DMS153 (cell line): Measurements from ENCODE around the gene KATNBL1.
A peak's percentile ranks its signal among the peaks of the same experiment; 100 is the strongest.

Source experiments
- DNase-seq: peaks from one replicate; lab custom pipeline; 2025; lab: John Stamatoyannopoulos, UW

Gene KATNBL1, protein sequence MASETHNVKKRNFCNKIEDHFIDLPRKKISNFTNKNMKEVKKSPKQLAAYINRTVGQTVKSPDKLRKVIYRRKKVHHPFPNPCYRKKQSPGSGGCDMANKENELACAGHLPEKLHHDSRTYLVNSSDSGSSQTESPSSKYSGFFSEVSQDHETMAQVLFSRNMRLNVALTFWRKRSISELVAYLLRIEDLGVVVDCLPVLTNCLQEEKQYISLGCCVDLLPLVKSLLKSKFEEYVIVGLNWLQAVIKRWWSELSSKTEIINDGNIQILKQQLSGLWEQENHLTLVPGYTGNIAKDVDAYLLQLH

DNA sequence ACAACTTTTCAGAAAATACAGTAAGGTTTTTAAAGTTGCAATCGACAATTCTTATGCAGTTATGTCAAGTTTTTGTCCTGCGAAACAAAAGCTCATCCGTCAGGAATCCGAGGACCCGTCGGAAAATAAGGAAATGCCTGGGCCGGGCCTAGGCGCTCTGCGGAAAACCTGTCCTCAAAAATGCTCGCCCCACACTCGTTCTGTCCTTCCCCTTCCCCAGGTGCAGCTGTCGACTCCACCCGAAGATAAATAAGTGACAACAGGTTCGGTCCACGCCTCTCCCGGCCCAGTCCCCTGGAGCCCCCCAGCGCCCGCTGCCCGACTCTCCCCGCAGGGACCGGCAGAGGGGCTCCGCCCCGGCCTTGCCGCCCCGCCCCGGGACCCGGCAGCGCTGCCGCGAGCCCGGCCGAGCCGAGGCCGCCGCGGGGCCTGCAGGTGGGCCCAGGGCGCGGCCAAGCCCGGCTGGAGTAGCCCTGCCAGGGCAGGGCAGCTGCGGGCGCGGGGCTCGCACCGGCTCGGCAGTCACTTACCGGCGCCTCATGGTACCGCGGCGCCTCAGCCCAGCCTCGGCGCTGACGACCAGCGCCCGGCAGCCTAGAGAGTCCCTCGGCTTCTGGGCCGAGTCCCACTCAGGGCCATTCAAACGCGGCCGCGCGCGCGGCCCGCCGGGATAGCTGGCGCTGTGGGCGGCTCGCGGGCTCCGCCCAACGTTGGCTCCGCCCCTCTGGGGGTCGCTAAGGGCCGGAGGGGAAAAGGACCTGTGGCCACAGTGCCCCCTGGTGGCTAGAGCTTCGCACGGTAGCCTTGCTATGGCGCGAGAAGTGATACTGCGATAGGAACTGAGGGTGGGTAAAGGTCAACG lies at the start of gene KATNBL1:
Gene KATNBL1, minus strand, starts transcription at position 676 of the 862 bp plus-strand sequence. CDS start 46,420 bp downstream, outside the sequence.
- peak; percentile 66 for DNase-seq

DNA sequence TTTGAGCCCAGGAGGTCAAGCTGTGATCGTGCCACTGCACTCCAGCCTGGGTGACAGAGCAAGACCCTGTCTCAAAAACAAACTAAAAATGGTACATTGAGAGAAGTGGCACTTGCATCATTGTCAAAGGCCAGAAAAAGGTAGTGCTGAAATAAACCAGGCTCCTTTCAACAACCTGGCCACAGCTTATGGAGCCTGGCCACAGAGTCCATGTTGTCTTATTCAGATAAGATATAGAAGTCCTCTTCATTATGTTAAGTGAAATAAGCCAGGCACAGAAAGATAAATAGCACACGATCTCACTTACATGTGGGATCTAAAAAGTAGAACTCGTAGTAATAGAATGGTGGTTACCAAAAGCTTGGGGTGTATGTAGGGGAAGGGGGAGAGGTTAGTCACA lies 49.7 kb upstream of the KATNBL1 start:
- DNase-seq = no peak

DNA sequence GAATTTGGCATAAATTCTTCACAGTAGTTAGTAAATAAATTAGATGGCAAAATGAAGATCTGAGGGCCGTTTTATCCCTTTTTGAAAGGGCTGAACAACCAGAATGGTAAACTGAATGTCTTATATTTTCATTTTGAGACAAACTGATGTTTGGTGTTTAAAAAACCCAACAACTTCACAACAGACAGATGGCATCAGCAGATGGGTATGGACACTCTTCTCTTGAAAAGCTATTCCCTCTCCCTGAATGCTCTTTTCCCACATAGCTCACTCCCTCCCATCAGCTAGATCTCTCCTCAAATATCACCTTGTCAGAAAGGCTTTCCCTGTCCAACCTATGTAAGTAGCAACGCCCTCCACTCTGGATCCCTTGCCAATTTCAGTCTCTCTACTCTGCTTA lies 48.3 kb upstream of the KATNBL1 start:
- DNase-seq = no peak

DNA sequence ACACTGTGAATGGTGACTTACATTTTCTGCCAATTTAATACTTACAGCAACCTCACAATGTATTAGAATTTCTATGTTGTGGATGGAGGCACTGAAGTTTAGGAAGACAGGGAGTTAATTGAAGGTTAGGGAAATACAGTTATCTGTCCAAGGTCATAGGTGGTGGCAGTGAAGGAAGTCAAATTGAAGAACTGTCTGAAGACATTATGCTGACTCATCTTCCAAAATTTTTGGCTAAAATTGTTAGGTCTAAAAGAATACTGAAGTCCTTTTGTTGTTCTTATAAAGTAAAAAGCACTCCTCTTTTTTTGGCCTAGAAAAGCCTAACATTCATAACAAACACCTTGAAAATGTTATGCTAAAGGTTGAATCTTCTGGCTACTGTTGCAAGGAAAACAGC lies 42.6 kb upstream of the KATNBL1 start:
- DNase-seq = no peak

DNA sequence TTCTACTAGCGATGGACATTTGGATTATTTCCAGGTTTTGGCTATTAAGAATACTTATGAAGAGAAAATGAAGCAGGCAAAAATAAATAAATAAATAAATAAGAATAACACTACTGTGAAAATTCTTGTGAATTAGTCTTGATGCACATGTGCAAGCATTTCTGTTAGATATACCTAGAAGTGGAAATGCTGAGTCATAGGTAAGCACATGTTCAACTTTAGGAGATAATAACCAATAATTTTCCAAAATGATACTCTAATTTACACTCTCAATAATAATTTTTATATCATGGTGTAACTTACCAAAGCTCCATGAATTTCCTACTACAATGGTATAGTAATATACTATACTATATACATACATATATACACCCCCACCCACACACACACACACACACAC lies 38.3 kb upstream of the KATNBL1 start:
- DNase-seq = no peak

DNA sequence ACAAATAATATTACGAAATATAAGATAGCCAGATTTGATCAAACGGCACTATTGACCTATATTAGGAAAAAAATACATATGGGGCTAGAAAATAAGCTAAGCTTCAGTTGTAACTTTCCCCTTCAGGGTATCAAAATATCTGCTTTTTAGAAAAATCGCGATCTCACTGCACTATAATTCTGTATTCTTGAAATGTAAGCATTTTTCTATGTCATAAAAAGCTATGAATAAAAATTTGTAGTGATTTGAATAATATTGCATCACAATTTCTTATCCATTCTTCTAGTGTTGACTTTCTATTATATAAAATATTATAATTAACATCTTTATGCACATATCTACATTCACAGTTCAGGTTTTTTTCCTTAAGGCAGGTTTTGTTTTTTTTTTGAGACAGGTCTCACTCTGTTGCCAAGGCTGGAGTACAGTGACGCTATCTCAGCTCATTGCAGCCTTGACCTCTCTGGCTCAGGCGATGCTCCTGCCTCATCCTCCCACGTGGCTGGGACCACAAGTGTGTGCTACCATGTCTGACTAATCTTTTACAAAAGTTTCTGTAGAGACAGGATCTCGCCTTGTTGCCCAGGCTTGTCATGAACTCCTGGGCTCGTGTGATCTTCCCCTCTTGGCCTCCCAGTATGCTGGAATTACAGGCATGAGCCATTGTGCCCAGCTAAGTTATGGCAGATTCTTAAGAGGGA lies 36.5 kb upstream of the KATNBL1 start:
- no peak for DNase-seq

DNA sequence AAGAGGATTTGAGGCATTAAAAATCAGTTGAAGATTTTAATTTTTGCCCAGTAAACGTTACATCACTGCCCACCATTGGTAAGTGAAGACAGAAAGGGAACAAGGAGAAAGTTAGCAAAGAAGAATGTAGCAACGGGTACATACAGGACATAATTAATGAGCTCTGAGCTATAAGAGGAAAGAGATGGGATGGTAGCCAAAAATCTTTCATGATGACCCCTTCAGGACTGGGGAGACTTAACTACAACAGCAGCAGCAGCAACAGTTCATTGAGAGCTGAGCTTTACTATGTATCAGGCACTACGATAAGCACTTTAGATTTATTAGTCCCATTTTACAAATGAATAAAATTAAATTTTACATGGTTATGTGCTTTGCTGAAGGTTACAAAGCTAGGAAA lies 33.3 kb upstream of the KATNBL1 start:
- DNase-seq = no peak

DNA sequence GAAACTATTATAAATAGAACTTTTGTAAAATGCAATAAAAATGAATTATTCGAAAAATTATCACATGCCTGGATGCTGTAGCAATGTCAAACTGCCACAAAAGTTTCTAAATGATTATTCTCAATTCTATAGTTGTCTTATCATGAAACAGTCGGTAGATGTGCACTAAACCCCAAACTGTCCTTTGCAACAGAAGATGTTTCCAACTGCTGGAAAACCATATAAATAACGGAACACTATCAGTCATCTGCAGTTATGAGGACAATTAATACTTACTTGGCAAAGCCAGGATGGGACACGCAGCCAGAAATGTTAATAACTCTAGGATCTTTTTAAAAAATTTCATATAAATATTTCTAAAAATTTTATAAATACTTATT lies 32.4 kb upstream of the KATNBL1 start:
- no peak for DNase-seq

DNA sequence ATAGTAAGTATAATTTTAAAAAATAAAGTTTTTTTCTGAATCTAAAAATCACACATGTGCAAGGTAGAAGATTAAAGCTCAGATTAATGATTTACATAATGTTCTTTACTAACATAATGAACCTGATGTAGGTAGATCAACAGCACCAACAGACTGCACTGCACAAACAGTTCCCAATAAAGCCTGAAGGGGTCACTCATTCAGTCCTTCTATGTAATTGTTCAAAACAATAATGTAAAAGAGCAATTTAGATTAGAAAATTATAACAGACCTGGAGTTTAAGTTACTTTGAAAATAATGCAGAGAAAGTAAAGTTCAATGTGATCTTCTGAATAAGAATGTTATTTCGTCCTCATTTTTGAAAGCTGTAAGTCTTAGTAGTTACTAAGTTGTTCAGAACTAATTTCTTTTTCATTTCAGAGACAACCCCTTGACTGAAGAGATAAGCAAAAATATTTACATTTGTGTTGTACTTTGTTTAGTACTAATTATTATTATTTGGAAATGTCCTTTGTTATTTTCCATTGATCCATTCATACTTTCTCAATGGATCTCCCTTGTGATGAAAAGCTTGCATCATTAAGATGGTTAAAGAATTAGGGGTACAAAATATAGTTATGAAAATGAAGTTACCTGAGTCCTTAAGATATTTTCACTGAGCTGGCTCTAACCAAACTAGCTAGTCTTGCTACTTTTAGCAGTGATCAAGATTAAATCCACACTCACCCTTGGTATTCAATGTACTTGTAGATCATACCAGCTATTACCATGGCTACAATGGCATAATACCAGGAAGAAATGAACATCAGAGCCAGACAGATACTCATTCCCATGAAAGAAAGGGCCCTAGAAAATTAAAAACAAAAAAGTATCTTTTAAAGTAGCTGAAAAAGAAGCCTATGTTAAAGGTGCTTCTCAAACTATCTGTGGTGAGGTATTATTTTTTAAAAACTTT lies 31.8 kb upstream of the KATNBL1 start:
- DNase-seq = no peak

DNA sequence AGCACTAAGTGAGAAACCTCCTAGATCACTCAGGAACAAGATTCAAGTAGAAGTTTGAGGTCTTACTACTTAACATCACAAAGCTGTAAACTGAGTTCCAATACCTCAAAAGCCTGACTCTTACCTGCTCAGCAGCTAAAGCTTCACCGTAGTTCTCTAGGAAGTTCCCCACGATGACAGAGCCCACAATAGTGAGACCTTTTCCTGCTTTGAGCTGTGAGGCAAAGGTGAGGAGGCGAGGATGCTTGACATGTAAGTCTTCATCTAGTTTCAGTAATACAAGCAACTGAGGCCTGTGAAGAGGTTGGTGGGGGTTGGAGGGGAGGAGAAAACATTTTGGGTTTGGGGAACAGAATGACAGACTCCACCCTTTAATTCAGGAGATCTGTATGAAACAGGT lies 30.6 kb upstream of the KATNBL1 start:
- no peak for DNase-seq

DNA sequence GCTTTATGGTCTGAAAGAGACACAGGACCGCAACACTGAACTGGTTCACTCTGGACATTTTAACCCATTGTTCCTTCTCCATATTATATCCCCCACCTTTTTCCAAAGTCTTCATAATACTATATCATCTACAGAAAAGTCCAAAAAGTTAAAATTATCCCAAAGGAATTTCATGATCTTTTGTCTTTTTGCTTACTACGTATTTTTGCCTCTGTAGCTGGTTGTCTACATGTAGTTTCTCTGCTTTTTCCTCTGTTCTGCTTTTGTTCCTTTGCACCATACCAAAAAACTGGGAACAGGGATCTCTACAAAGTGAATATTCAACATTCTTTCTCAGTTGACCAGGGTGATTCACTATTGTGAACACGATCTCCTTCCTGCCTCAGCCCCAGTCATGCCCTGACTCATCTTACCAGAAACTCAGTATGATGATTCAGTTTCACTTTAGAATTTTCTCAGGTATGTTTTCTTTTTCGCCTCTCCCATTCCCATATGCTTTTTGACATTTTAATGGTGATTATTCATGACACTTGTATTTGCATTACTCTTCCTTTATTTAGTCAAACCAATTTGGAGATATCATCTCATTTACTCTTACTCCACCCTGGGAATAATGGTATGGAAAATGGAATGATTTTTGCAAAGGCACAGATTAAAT lies 29.4 kb upstream of the KATNBL1 start:
- no peak for DNase-seq

DNA sequence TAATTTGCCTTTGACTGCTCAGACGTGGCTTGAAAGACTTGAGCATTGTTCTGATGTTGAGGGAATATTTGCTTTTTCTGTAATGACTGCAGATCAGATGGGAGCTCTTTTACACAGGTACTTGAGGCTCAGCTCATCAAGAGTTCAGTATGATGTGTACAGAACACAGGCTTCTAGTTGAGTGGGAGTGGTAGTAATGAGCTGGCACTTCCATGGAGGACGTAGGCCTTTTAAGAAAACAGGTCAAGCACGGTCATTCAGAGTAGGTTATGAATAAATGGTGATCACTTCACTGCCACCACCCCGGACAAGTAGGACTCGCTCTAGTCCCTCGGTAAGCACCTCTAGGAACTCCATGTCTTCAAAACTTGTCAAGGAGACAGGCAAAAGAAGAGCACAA lies 23.7 kb upstream of the KATNBL1 start:
- peak; percentile 17 for DNase-seq

DNA sequence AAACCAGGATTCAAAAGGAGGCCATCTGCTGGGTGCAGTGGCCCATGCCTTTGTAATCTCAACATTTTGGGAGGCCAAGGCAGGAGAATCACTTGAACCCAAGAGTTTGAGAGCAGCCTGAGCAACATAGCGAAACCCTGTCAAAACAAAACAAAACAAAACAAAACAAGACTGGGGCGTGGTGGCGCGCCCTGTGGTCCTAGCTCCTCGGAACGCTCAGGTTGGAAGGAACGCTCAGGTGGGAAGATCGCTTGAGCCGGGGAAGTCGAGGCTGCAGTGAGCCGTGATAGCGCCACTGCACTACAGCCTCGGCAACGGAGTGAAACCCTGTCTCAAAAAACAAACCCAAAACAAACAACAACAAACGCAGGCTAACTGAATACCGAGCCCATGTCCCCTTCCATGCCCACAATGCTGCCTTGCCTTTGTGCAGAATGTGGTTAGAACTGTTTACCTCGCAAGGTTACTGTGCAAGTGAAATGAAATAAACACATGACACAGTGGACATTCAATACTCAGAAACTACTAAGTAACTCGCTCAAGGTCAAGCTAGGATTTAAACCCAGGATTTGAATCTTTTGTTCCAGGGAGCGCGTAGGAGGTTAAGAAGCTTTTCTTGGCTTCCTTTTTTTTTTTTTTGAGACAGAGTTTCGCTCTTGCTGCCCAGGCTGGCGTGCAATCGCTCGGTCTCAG lies 14.2 kb upstream of the KATNBL1 start:
- no peak for DNase-seq

DNA sequence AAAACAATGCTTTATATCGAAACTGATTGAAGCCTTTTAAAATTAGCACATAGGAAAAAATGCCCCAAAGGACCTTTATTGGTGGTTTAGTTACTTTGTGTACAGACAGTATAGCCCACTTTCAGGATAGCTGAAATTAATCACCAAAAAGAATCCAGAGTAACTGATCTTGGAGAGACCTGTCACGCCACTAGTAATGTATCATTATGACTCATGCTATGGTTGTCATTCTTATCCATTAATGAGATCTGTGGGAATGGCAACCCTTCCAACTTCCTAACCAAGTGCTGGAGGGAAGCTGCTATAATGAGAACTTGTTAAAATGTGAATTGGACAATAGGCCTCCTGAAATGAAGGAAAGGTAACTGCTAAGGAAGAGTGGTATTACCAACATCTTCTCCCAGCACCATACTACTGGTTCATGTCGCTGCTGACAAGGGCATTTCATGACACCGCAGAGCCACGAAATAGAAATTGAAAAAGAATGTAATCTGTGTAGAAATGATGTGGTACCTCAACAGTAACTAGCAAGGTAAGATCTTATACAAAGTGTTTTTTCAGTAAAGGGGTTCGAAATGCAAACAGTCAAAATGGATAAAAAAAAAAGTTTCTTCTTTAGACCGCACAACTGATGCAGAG lies 7.8 kb upstream of the KATNBL1 start:
- no peak for DNase-seq

DNA sequence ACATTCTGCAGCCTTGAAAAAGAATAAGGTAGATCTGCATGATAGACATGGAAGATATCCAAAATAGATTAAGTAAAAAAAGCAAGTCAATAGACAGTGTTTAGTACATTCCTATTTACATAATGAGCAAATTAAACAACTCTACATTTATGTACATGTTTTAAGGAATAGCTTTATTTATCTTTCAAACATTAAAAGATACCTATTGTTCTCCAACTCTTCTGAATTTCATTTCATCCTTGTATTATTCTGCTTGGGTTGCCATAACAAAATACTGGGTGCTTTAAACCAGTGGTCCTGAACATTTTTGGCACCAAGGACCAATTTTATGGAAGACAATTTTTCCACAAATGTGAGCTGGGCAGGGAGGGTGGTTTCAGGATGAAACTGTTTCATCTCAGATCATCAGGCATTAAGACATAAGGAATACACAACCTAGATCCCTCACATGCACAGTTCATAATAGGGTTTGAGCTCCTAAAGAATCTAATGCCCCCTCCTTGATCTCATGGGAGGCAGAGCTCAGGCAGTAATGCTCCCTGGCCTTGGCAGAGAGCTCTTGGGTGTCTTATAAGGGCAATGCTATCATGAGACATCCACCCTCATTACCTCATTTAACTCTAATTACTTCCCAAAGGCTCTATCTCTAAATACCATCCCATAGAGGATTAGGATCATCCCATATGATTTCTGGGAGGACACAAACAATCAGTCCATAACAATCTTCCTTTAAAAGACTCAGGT lies 6.8 kb upstream of the KATNBL1 start:
- no peak for DNase-seq

DNA sequence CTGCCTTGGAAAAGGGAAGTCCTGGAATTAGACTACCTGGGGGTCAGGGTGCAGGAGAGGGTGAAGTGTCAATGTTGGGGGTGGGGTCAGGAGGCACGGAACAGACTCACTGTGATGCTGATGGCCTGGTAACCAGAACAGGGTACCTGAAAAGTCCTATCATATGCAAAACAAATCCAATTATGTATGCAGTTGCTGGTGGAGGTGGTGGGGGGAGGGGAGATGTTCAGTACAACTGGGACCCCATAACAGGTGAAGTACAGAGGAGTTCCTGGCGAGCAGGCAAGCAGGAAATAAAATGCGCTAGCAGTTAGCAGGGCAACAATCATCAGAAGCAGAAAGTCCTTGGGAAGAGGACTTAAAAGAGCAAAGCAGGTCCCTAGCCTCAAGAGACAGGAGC lies 4.2 kb upstream of the KATNBL1 start:
- DNase-seq = no peak

DNA sequence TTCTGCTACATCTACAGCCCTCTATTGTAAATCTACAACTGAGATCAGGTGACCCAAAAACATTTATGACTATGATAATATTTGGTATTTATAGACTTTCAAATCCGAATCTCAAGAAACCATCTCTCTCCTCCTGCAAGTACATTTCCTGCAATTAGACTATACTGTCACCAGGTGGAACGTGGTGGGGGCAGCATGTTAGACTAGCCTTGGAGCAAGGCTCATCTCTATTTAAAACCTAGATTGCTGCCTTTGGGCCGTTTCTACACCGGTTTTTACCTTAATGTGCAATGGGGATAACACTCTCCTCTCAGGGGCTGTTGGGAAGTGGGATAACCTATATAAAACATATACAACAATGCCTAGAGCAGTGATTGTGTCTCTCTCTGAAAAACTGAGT lies 3.8 kb upstream of the KATNBL1 start:
- DNase-seq = no peak

DNA sequence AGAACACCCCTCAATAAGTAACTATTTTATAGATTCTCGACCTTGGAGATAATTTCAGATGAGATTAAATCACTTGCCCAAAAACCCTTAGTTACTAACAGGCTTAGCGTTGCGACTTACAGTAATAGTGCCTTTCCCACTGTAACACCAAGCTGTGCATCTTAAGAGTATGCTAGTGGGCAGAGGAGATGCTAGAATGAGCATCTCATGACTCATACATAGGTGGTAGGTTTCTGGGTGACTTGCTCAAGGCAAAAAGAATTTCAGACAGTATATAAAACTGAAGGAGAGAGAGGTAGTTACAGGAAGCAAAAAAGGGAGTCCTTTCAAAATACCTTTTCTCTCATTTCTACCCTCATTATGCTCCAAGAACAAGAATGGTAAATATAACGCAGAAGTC lies 3.9 kb downstream of the KATNBL1 start:
- DNase-seq = no peak

DNA sequence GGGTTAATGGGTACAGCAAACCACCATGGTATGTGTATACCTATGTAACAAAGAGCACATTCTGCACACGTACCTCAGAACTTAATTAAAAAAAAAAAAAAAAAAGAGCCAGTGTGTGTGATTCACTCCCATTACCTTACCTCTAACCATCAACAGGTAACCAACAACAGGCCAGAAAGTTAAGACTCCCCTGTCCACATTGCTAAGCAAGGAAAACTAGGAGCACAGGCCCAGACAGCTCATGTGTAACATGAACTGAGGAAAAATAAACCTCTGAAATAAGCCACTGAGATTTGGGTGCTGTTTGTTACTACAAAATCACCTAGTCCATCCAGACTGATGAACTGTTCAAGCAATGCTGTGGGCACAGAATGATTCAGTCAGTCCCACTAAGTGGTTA lies 6.0 kb downstream of the KATNBL1 start:
- DNase-seq = no peak
